Measurements from ENCODE around the gene ZNF77.

DNA sequence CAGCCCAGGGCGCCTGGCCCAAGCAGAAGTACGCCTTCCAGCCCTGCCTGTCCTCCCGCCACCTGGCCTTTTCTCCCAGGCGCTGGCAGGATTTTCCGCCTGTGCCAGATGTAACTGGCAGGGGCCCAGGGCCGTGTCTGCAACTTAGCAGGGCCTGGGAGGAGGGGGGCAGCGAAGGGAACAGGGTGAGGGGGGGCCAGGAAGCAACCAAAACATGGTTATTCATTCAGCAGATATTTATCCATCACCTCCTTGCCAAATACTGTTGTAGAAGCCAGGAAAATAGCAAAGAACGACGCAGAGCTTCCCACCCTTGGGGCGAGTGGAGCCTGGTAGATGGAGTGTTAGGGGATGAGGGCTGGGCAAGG lies 38.2 kb upstream of the ZNF77 start:
- TF ChIP-seq POLR2A (IDR thresholded peaks at IDR 0.05; ENCODE audit: low read length), result no peak
- TF ChIP-seq GATA1 (IDR thresholded peaks at IDR 0.05; ENCODE audit: low read depth, low read length), result no peak
